Smooth muscle cell (in vitro differentiated cells): Measurements from ENCODE around the gene ALG1. TPM values are rescaled to one million over a fixed set of nuclear protein-coding genes. Genes with fewer than 3 reads are reported as not detected.
"Not testable (repeated sequence)": the region's sequence is repeated elsewhere in the genome, so short reads cannot be mapped to it uniquely, and the experiment has no call there.

Experiments
- DNase-seq: peaks from one replicate; lab custom pipeline; 2025; ENCODE audit not compliant: unreplicated experiment; lab: John Stamatoyannopoulos, UW
- H2AFZ ChIP-seq: fragments of 200-600 bp; sonication (generic); 2 replicates; pipeline ENCODE4 v1.6.0; 2016; ENCODE audit warnings: antibody characterized with exemption, low read depth, mild to moderate bottlenecking
- H3F3A ChIP-seq: fragments of 200-600 bp; sonication (generic); 2 replicates; pipeline ENCODE4 v1.6.0; 2017; ENCODE audit warnings: antibody characterized with exemption, low read depth
- H3K27ac ChIP-seq: fragments of 200-600 bp; sonication (generic); 2 replicates; pipeline ENCODE4 v1.5.1; 2016; ENCODE audit warnings: low read depth, mild to moderate bottlenecking
- H3K27me3 ChIP-seq: fragments of 200-600 bp; sonication (generic); 2 replicates; pipeline ENCODE4 v1.6.1; 2016; ENCODE audit warnings: low read depth, mild to moderate bottlenecking
- H3K36me3 ChIP-seq: fragments of 200-600 bp; sonication (generic); 2 replicates; pipeline ENCODE4 v1.5.1; 2016; ENCODE audit warnings: low read depth
- H3K4me1 ChIP-seq: fragments of 200-600 bp; sonication (generic); 2 replicates; pipeline ENCODE4 v1.5.1; 2016; ENCODE audit warnings: low read depth
- H3K4me2 ChIP-seq: fragments of 200-600 bp; sonication (generic); 2 replicates; pipeline ENCODE4 v1.6.0; 2016; ENCODE audit warnings: mild to moderate bottlenecking
- H3K4me3 ChIP-seq: fragments of 200-600 bp; sonication (generic); 2 replicates; pipeline ENCODE4 v1.5.1; 2016; ENCODE audit warnings: mild to moderate bottlenecking
- H3K79me2 ChIP-seq: fragments of 200-600 bp; sonication (generic); 2 replicates; pipeline ENCODE4 v1.6.0; 2016; ENCODE audit warnings: low read depth, mild to moderate bottlenecking
- H3K9ac ChIP-seq: fragments of 200-600 bp; sonication (generic); 2 replicates; pipeline ENCODE4 v1.6.0; 2016; ENCODE audit warnings: low read depth
- H3K9me3 ChIP-seq: fragments of 200-600 bp; sonication (generic); replicated peaks from 2 replicates; pipeline ENCODE4 v1.5.1; 2016; ENCODE audit warnings: low read depth
- H4K20me1 ChIP-seq: fragments of 200-600 bp; sonication (generic); 2 replicates; pipeline ENCODE4 v1.6.0; 2016; ENCODE audit warnings: low read depth
- WGBS: methylation state at CpG from one replicate; pipeline ENCODE4 v1.1.7; 2016; ENCODE audit warnings: low lambda C conversion rate; 5-methylcytosine and 5-hydroxymethylcytosine counted together
- polyA plus RNA-seq: library from polyadenylated mRNA; unstranded; fragments of >200 nt; fragmentation: Nextera tagmentation; extraction: Ambion mirVana; gene quantifications from 2 replicates; pipeline ENCODE4 v1.2.1, GENCODE V29; 2016
- total RNA-seq: library from RNA; depleted of rRNA; stranded (reverse); fragments of >200 nt; gene quantifications from 2 replicates; pipeline ENCODE4 v1.2.3, GENCODE V29; 2014
- TF ChIP-seq, protein P1 (sequence below): fragments of 200-600 bp; sonication (generic); IDR thresholded peaks from 2 replicates; pipeline ENCODE4 v1.5.1; 2017; ENCODE audit warnings: borderline replicate concordance, mild to moderate bottlenecking, antibody characterized with exemption; ENCODE audit not compliant: insufficient read depth, poor library complexity, severe bottlenecking

The ALG1 gene
- total and polyA plus RNA-seq, 2 experiments from 2014 or later, result 22.6 to 32.9 TPM

DNA sequence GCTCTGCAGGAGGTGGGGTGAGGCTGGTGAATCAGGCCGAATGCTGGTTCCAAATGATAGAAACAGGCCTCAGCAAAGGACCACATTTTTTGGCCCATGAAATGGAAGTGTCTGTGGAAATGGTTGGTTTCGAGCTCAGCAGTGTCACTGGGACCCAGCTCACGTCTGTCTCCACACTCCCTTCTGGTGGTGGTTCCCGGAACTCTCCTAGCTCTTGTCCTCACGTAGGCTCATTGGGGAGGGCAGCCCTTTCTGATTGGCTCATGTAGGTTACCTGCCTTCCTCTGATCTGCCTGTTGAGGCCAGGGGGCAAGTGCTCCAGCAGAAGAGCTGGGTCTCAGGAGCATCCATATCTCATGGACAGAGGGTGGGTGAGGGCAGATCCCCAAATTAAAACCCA lies 4.0 kb downstream of the ALG1 start:
- WGBS, result 94% methylated on average over 5 of the region's 5 CpGs
- peaks cover 4% of the 10 kb centered on the region for H3K79me2 ChIP-seq
- no peak overlapping the region for H3K4me2 ChIP-seq
- peaks cover 4% of the 10 kb centered on the region for H3F3A ChIP-seq
- H3K4me1 ChIP-seq, result peaks cover 3% of the 10 kb centered on the region
- H3K27me3 ChIP-seq, result no peaks in the 10 kb centered on the region
- peaks cover 8% of the 10 kb centered on the region for H4K20me1 ChIP-seq
- no peak for DNase-seq
- no peak overlapping the region for H3K9ac ChIP-seq
- H3K27ac ChIP-seq, result no peak overlapping the region
- H2AFZ ChIP-seq, result no peak overlapping the region
- H3K4me3 ChIP-seq, result no peak overlapping the region
- H3K36me3 ChIP-seq, result no peaks in the 10 kb centered on the region
- TF ChIP-seq, protein P1, sequence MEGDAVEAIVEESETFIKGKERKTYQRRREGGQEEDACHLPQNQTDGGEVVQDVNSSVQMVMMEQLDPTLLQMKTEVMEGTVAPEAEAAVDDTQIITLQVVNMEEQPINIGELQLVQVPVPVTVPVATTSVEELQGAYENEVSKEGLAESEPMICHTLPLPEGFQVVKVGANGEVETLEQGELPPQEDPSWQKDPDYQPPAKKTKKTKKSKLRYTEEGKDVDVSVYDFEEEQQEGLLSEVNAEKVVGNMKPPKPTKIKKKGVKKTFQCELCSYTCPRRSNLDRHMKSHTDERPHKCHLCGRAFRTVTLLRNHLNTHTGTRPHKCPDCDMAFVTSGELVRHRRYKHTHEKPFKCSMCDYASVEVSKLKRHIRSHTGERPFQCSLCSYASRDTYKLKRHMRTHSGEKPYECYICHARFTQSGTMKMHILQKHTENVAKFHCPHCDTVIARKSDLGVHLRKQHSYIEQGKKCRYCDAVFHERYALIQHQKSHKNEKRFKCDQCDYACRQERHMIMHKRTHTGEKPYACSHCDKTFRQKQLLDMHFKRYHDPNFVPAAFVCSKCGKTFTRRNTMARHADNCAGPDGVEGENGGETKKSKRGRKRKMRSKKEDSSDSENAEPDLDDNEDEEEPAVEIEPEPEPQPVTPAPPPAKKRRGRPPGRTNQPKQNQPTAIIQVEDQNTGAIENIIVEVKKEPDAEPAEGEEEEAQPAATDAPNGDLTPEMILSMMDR, result no peak
- H3K9me3 ChIP-seq, result no peaks in the 10 kb centered on the region

DNA sequence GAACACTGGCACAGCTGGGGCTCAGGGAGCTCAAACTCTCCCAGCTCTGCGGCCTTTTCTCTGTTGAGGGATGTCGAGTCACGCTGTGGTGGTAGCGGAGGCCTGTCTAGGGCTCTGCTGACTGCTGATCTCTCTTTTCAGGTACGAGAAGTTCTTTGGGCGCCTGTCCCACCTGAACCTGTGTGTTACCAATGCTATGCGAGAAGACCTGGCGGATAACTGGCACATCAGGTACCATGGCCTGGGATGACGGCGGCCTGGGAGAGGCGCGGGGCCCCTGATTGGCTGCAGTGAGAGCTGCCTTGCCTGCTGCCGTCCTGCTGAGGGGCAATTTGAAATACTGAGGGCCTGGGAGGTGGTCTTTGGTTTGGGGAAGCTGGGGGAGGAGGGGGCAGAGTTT lies 5.7 kb downstream of the ALG1 start:
- H3K27ac ChIP-seq, result no peak overlapping the region
- WGBS, result 97% methylated on average over 13 of the region's 13 CpGs
- H3F3A ChIP-seq, result peaks cover 1% of the 10 kb centered on the region
- no peaks in the 10 kb centered on the region for H3K36me3 ChIP-seq
- TF ChIP-seq, protein P1, result no peak
- peaks cover 4% of the 10 kb centered on the region for H3K79me2 ChIP-seq
- H3K4me1 ChIP-seq, result peaks cover 3% of the 10 kb centered on the region
- H3K27me3 ChIP-seq, result no peaks in the 10 kb centered on the region
- H2AFZ ChIP-seq, result no peak overlapping the region
- H4K20me1 ChIP-seq, result peaks cover 8% of the 10 kb centered on the region
- no peak overlapping the region for H3K9ac ChIP-seq
- no peak for DNase-seq
- H3K9me3 ChIP-seq, result no peaks in the 10 kb centered on the region
- no peak overlapping the region for H3K4me2 ChIP-seq
- no peak overlapping the region for H3K4me3 ChIP-seq

DNA sequence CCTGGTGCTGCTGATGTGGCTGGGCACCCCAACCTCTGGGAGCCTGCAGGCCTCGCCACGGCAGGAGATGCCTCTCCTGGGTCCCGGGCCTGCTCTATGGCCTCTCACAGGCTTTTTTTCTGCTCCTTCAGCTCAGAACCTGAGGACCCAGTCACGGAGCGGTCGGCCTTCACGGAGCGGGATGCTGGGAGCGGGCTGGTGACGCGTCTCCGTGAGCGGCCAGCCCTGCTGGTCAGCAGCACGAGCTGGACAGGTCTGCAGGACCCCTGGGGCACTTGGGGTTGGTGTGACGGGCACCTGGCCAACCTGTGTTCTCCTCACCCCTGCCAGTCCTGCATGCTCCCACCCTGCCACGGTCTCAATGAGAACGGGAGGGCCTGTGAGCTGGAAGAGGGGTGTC lies 7.0 kb downstream of the ALG1 start:
- Histone ChIP-seq H3K36me3 (no peaks in the 10 kb centered on the region), H3F3A (no peaks in the 10 kb centered on the region), H3K4me2 (no peak overlapping the region), H3K27ac (no peak overlapping the region), H4K20me1 (peaks cover 8% of the 10 kb centered on the region), H2AFZ (no peak overlapping the region), H3K9me3 (no peaks in the 10 kb centered on the region), H3K4me3 (no peak overlapping the region), H3K27me3 (no peaks in the 10 kb centered on the region), H3K9ac (no peak overlapping the region), H3K79me2 (peaks cover 4% of the 10 kb centered on the region), H3K4me1 (no peaks in the 10 kb centered on the region)
- no peak for DNase-seq
- WGBS, result over 99% methylated on average over 17 of the region's 17 CpGs
- TF ChIP-seq, protein P1, result no peak

DNA sequence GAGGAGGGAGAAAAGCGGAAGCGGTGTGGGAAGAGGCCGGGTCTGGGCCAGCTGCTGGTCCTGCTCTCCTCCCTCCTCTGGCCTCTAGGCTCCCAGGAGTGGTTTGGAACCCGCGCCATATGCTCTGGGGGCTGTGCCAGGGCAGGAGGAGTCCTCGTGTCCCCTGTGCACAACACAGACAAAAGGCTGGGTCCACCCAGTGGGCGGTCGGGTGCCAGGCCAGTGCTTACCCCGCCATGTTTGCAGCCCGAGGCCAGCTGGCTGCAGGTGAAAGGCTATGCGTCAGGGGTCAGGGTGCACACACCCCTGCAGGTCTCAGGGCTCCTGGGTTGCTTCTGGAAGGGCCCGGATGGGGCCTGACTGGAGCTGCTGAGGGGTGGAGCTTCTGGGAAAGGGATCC lies 8.8 kb downstream of the ALG1 start:
- WGBS, result 94% methylated on average over 12 of the region's 12 CpGs
- not testable (repeated sequence) for H3K27me3 ChIP-seq, H3K79me2 ChIP-seq, H3K4me1 ChIP-seq, H2AFZ ChIP-seq, H4K20me1 ChIP-seq, H3K9me3 ChIP-seq, H3K36me3 ChIP-seq, H3K9ac ChIP-seq, DNase-seq, H3K27ac ChIP-seq, H3K4me2 ChIP-seq, H3F3A ChIP-seq, H3K4me3 ChIP-seq

DNA sequence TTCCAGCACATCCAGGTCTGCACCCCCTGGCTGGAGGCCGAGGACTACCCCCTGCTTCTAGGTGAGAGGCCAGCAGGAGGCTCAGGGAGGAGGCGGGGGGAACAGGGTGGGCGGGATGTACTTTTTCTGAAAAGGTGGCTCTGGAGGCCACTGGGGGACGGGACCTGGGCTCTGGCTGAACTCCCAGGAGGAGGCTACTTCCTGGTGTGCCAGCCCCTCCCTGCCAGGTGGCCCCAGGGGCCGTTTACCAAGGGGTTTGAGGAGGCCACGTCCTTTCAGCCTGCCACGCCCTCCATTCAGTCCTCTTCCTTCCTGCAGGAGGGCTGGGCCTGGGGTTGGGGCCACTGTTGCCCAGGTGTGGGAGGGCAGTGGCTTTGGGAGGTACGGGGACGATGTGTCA lies 9.4 kb downstream of the ALG1 start:
- H3K9me3 ChIP-seq, H4K20me1 ChIP-seq, H3K27ac ChIP-seq, H3K4me3 ChIP-seq, H3K36me3 ChIP-seq, H3K4me1 ChIP-seq, DNase-seq, H3K79me2 ChIP-seq, H3F3A ChIP-seq, H3K9ac ChIP-seq, H2AFZ ChIP-seq, H3K4me2 ChIP-seq, H3K27me3 ChIP-seq: not testable (repeated sequence)
- 94% methylated on average over 9 of the region's 9 CpGs for WGBS

DNA sequence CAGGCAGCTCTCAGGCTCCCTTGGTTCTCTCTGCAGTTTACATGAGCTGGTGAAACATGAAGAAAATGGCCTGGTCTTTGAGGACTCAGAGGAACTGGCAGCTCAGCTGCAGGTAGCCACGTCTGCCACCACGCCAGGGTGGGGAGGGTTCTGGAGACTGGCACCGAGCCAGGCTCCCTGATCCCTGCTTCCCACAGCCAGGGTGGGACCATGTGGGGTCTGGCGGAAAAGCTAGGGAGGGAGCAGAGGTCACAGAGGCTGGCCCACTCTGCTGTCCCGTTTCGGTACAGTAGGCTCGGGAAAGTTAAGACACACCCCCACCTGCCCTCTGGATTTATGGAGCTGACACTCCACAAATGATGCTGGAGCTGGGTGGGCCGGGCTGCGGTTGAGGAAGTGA lies 12.0 kb downstream of the ALG1 start:
- not testable (repeated sequence) for H3K36me3 ChIP-seq, H4K20me1 ChIP-seq, H3F3A ChIP-seq, H3K4me1 ChIP-seq, H3K4me3 ChIP-seq, H3K4me2 ChIP-seq, H3K9me3 ChIP-seq, DNase-seq, H3K27me3 ChIP-seq, H3K27ac ChIP-seq, H3K9ac ChIP-seq, H2AFZ ChIP-seq, H3K79me2 ChIP-seq
- 96% methylated on average over 9 of the region's 9 CpGs for WGBS
